HG03135 (cell line): ENCODE measurements around the gene OR5L2.
"Not testable (repeated sequence)": the region's sequence is repeated elsewhere in the genome, so short reads cannot be mapped to it uniquely, and the experiment has no call there.

ENCODE experiments used
- ATAC-seq: cut with Tn5 transposase; IDR thresholded peaks from one replicate; pipeline ENCODE4 v1.9.1; 2021; ENCODE audit warnings: mild to moderate bottlenecking, moderate library complexity; ENCODE audit not compliant: unreplicated experiment

The OR5L2 gene

DNA sequence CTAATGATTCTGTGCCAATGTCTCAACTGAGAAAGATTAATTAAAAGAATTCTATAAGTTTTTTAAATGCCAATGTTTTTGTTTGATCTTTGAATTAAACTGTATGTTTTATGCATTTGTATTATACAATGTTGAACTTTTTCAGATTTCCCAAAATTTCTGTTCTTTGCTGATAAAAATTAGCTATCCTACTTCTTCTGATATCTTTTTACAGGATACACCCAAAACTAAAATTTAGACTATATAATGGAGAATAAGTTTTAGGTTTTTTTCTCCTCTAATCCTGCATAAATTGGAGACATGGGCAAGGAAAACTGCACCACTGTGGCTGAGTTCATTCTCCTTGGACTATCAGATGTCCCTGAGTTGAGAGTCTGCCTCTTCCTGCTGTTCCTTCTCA is at the start of gene OR5L2:
Gene OR5L2 (plus strand): TSS at position 301 of the 400 bp plus-strand sequence. CDS start 0 bp downstream, at position 301.
- no peak for ATAC-seq

DNA sequence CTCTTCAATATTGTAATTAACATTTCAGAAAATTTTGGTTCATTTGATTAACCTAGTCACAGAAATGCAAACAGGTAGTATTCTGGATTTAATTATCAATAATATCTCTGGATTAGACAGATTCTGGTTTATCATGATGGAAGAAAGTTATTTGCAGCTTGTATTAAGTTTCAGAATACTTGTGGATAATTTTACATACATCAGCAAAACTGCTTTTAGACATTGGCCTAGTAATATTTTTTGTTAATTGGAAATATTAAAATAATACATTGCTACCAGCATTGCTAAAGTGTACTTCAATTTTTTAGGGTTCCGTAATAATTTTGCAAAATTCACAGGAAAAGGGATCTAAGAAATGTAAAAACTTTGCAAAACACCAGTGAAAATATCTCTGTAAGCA is 35.4 kb upstream of the OR5L2 start:
- no peak for ATAC-seq

DNA sequence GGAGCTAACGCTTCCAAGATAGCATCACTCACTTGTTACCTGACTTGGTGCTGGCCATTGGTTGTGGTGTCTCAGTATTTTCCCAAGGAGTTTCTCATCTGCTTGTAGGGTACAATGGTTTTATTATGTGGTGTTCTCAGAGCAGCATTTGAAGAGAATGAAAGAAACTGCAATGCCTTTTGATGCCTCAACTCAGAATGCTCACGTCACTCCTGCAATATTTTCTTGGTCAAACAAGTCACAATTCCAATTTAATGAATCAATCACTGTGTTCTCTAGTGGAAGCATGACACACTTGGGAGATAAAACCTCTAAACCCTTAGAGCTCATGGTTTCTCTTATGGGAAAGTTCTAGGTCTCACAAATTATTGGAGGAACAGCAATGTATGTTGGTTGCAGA is 33.7 kb upstream of the OR5L2 start:
- ATAC-seq: no peak

DNA sequence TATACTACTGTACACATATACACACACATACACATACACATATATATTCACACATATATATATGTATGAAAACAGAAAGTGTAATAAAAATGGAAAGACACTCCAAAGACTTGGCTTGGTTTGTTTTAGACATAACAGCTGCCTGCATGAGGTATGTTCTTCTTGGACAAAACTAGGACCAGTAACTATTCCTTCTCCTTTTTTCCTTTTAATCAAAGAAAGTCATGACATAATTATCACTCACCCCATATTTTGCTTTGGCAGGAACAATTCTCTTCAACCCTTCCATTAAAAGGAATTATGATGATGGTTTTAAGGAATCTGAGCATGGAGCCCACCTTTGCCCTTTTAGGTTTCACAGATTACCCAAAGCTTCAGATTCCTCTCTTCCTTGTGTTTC is 31.8 kb upstream of the OR5L2 start, which contains the start of gene OR5D14:
Gene OR5D14 (plus strand): TSS at position 301 of the 400 bp plus-strand sequence. CDS start 0 bp downstream, at position 301.
- ATAC-seq: no peak

DNA sequence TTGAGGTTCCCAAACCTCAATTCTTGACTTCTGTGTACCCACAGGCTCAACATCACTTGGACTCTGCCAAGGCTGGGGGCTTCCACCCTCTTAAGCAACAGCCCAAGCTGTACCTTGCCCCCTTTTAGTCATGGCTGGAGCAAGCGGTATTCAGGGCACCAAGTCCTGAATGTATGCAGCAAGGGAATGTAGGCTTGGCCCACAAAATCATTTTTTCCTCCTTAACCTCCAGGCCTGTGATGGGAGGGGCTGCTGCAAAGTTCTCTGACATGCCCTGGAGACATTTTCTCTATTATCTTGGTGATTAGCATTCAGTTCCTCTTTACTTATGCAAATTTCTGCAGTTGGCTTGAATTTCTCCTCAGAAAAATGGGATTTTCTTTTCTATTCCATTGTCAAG is 20.8 kb upstream of the OR5L2 start:
- ATAC-seq: no peak

DNA sequence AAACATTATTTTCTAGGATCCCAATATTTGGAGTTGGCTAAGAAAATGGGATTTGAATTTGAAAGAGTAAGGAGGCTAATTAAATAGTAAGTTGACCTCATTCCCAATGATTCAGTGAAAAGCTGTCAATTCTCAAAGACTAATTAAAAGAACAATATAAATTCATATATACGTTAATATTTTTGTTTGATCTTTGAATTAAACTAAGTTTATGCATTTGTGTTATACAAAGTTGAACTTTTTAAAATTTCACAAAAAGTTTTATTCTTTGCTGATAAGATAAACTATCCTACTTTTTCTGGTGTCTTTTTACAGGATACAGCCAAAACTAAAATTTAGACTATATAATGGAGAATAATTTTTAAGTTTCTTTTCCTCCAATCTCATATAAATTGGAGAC is 16.0 kb upstream of the OR5L2 start, which contains the start of gene OR5L1:
Gene OR5L1 (plus strand): TSS at position 301 of the 400 bp plus-strand sequence. CDS start 100 bp downstream, outside the sequence.
- ATAC-seq: no peak

DNA sequence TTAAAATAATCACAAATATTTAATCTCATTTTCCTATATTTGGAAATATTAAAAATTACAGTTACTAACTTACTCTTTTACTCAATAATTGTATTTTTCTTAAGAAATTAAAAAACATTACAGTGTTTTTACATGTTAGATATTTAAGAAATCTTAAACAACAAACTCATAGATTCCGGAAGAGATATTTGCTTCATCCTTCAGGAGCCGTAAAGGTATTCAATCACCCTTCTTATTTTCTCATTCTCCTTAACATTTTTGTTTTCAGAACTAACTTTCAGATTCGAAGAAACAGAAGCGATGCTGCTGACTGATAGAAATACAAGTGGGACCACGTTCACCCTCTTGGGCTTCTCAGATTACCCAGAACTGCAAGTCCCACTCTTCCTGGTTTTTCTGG is 7.7 kb upstream of the OR5L2 start, which contains the start of gene OR5D18:
Gene OR5D18 (plus strand): TSS at position 301 of the 400 bp plus-strand sequence. CDS start 0 bp downstream, at position 301.
- no peak for ATAC-seq

DNA sequence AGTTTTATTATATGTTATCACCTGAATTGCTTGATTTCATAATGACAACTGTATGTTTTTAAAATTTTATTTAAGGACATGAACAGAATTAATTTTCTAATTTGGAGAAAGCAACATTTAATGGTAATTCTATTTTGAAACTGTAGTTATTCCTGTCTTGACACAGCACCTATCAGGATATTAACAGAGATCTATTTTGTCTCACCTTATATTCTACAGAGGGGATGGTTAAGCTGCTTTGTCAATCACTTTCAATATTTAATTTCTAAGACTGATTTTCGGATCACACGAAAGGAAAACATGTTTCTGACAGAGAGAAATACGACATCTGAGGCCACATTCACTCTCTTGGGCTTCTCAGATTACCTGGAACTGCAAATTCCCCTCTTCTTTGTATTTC is 11.4 kb downstream of the OR5L2 start, which contains the start of gene OR5D16:
Gene OR5D16 (plus strand): TSS at position 301 of the 400 bp plus-strand sequence. CDS start 0 bp downstream, at position 301.
- ATAC-seq: no peak

DNA sequence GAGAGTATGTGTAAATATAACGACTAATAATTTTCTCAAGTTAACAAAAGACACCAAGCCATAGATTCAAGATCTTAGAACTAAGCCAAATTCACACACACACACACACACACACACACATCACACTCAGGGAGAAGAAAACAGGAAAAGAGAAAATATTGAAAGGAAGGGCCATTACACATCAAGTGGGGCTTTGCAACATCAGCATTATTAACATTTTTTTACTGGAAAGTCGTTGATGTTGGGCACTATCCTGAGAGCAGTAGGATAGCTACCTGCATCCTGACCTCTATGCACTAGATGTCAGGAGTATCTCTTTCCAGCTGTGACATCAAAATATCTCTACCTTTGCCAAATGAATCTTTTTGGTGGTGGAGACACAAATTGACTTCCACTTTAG is 20.4 kb downstream of the OR5L2 start:
- ATAC-seq: no peak

DNA sequence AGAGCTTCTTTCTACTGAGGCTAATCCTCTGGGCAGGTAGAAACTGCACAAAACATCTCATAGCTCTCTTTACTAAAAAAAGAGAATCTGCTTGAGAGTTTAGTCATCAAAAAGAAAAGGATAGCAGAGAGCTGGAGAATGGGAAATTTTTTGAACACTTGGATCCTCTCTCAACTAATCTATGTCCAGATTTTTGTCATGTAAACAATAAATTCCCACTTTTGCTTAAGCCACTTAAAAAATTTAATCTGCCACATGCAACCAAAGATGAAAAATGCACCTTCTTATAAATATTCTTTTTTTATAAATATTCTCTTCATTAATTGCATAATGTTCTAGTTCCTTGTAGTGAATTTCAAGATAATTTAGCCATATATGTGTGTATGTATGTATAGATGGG is 22.0 kb downstream of the OR5L2 start:
- ATAC-seq: no peak

DNA sequence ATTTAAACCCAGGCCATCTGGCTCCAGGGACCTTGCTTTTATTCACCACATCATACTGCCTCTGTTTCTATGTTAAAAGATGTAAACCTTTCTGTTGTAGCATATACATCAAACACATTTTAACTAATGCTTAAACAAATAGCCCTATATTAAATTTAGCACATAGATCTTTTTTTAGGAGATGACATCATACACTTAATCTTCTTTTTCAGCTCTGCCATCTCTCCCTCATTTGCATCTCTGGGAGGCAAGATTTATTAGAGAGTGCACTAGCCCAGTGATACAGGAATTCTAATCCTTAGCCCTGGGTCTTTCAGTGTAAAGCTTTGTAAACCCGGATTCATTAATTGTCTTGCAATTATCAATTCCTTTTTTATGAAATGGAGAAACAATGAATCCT is 25.1 kb downstream of the OR5L2 start:
- ATAC-seq: no peak

DNA sequence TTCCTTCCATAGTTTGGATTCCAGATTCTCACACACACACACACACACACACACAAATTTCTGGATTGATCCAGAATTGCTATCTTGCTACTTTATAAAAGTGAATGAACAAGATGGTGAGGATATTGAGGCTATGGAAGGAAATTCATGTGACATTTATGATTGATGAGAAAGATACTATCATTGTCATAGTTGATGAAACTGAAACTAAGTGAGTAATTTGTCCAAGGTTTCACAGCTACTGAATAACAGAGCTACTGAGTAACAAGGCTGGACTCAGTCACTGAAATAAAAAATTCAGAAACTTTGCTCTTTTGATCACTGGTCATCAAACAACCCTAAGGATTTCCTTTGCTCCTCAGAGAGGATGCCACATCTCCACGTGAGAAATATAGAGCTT is 27.7 kb downstream of the OR5L2 start:
- ATAC-seq: no peak

DNA sequence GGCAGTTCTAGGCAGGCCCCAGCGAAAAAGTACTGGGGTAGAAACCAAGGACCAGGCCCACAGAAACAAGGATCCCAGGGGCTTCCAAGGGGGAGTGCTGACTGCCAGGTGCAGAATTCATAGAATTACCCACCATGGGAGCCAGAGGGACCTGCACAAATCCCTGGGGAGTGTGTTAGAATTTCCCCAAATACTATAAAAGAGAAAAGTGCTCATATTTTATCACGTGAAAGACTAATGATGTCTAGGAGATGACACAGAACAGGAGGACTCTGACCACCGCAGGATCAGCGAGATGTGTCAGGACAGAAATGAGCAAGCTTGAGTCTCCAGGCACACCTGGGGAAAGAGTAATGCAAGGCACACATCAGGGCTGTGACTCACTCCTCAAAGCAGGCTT is 40.3 kb downstream of the OR5L2 start:
- not testable (repeated sequence) for ATAC-seq

DNA sequence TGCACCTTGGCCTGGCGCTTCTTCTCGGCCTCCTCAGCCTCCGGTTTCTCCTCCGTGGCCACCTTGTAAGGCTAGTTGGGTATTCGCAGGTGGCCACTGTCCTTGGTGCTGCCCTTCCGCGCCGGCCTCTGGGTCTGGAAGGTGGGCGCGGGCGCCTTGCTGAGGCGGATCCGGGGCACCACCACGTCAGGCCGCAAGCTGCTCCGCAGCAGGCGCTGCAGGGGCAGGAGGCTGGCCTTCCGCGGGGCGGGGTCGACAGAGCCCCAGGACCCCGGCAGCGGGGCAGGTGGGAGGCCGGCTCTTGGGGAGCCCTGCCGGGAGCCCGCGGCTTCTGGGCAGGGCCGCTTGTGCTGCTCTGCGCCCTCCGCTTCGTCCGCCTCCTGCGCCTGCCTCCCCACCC is 45.7 kb downstream of the OR5L2 start:
- not testable (repeated sequence) for ATAC-seq

DNA sequence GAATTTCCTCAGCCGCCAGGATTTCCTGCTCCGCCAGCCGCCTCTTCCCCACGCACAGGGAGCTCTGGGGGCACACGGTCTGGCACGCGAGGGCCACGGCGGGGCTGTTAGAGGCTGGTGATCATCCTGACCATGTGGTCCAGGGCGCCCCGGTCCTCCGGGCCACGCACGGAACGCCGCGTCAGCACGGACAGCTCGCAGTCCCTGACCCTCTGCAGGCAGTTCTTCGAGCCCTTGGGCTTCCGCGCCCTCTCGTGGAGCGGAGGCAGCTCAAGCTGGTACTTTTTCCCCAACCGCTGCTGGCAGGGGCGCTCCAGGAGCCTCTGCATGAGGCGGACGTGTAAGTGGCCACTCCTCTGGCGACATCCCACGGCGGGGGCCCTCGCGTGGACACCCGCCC is 46.1 kb downstream of the OR5L2 start:
- not testable (repeated sequence) for ATAC-seq
